Heart left ventricle (tissue), 13 donors: ENCODE data around the gene HECTD2.

Source experiments
- POLR2A ChIP-seq, 2 donors: fragments of 450-650 bp; IDR thresholded peaks; one replicate each; pipeline ENCODE4 v1.6.1; 2017; ENCODE audit warnings: antibody characterized with exemption in 2 of 2, mild to moderate bottlenecking in 2 of 2, moderate library complexity in 2 of 2
- TF ChIP-seq, protein P1 (sequence below), 12 donors: fragments of 200-600 bp; sonication (generic) in 4 of 12; IDR thresholded peaks; one replicate each; pipeline versions ENCODE4 v1.5.0 to v1.8.0; 2018 to 2022; ENCODE audit warnings: antibody characterized with exemption in 12 of 12, mild to moderate bottlenecking in 5 of 12
- donor health status: ischemic (EF 13 %, LVEDD 7.1; RV severe dilation, severe dysfunction).
- donor health status: DM: no; HTN: yes; CAD: no.
- donor health status: DM: no; HTN: no; CAD: no.
- donor health status: ischemic (EF 25% LVEDD 6.9; RV normal size, moderate dysfunction).
- donor health status: ischemic (EF 25% LVEDD 5.7; RV mildly dilated, moderate dysfunction).
- donor health status: ischemic (EF 35%, LVEDD 5.7; RV mildly dilated, moderate dysfunction).
- donor health status: nonischemic (EF 11% LVEDD 7.7; RV severe dilation, severe dysfunction).
- donor health status: DM: yes; HTN: yes; CAD: no.
- donor health status: PGD.
- donor health status: ischemic (EF 29% LVEDD 5.4; RV normal size, mild dysfunction).
- donor health status: nonischemic (EF 23%, LVEDD 6.1; RV moderate dilation, normal function).

DNA sequence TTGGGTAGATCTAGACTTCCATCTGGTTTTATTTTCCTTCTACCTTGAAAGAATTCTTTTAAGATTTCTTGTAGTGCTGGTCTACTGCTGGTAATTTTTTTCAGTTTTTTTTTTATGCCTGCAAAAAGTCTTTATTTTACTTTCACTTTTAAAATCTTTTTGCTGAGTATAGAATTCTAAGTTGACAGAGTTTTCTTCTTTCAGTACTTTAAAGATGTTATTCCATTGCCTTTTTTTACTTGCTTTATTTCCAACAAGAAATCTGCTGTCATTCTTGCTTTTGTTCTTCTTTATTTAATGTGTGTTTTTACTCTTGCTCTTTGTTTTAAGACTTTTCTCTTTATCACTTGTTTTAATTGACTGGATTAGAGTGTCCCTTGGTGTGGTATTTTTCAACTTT is 36.1 kb upstream of the HECTD2 start:
- TF ChIP-seq, protein P1, sequence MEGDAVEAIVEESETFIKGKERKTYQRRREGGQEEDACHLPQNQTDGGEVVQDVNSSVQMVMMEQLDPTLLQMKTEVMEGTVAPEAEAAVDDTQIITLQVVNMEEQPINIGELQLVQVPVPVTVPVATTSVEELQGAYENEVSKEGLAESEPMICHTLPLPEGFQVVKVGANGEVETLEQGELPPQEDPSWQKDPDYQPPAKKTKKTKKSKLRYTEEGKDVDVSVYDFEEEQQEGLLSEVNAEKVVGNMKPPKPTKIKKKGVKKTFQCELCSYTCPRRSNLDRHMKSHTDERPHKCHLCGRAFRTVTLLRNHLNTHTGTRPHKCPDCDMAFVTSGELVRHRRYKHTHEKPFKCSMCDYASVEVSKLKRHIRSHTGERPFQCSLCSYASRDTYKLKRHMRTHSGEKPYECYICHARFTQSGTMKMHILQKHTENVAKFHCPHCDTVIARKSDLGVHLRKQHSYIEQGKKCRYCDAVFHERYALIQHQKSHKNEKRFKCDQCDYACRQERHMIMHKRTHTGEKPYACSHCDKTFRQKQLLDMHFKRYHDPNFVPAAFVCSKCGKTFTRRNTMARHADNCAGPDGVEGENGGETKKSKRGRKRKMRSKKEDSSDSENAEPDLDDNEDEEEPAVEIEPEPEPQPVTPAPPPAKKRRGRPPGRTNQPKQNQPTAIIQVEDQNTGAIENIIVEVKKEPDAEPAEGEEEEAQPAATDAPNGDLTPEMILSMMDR (IDR thresholded peaks at IDR 0.05): no peak
- TF ChIP-seq POLR2A (IDR thresholded peaks at IDR 0.05): no peak
